Mammary epithelial cell (primary cell): ENCODE results near the gene ACKR2.

Experiments
- CTCF ChIP-seq, 2 donors: IDR thresholded peaks in 1 of 2; conservative IDR thresholded peaks in 1 of 2; 2 replicates each; pipeline ENCODE4 v1.5.1; 2011 to 2012; ENCODE audit warnings: inconsistent platforms in 2 of 2, low read length in 2 of 2, mild to moderate bottlenecking in 2 of 2, control low read depth in 1 of 2, low read depth in 1 of 2; ENCODE audit not compliant: insufficient read depth in 1 of 2; ENCODE audit errors: extremely low read depth in 1 of 2
- EZH2 ChIP-seq: IDR thresholded peaks from 2 replicates; pipeline ENCODE4 v1.6.1; 2012; ENCODE audit warnings: low read length, inconsistent platforms, borderline replicate concordance

- no peak for TF ChIP-seq EZH2
- TF ChIP-seq CTCF (conservative IDR thresholded peaks at IDR 0.05 in 1 of 2, IDR thresholded peaks at IDR 0.05 in 1 of 2; ENCODE audit: extremely low read depth in 1 of 2, insufficient read depth in 1 of 2, low read depth in 1 of 2, low read length in 2 of 2), result no peak
Observed at GRCh38 chr3:42803414-42804105, 5.7 kb upstream of the ACKR2 start.
